ENCODE results near the gene USP33. TPM values are rescaled to one million over a fixed set of nuclear protein-coding genes. Genes with fewer than 3 reads are reported as not detected.

USP33 gene
- total RNA-seq, 1 donor from 2014 or later = 84.0 TPM

- no peak for TF ChIP-seq CTCF (IDR thresholded peaks at IDR 0.05; ENCODE audit: partially characterized antibody, unreplicated experiment)
- Mint-ChIP-seq H3K27ac (ENCODE audit: unreplicated experiment) (no peak overlapping the region), H3K36me3 (ENCODE audit: unreplicated experiment) (no peaks in the 10 kb centered on the region)
Measured at GRCh38 chr1:77664939-77665516, 94.6 kb downstream of the USP33 start.

GRCh38 chr1:77661696-77662095, 98.0 kb downstream of the USP33 start:
- no peak overlapping the region for H3K4me3 Mint-ChIP-seq (ENCODE audit: unreplicated experiment)
- no peaks in the 10 kb centered on the region for H3K36me3 Mint-ChIP-seq (ENCODE audit: unreplicated experiment)
- TF ChIP-seq CTCF (IDR thresholded peaks at IDR 0.05; ENCODE audit: partially characterized antibody, unreplicated experiment) = no peak
- no peaks in the 10 kb centered on the region for H3K4me1 Mint-ChIP-seq (ENCODE audit: low read depth, unreplicated experiment)
- H3K9me3 Mint-ChIP-seq (ENCODE audit: unreplicated experiment) = no peaks in the 10 kb centered on the region
- DNase-seq = no peak
- no peak overlapping the region for H3K27ac Mint-ChIP-seq (ENCODE audit: unreplicated experiment)
- no peaks in the 10 kb centered on the region for H3K27me3 Mint-ChIP-seq (ENCODE audit: unreplicated experiment)

More at GRCh38 chr1:77664939-77665516, 94.6 kb downstream of the USP33 start:
- Mint-ChIP-seq H3K27me3 (ENCODE audit: unreplicated experiment) (no peaks in the 10 kb centered on the region), H3K4me1 (ENCODE audit: low read depth, unreplicated experiment) (no peaks in the 10 kb centered on the region), H3K4me3 (ENCODE audit: unreplicated experiment) (no peak overlapping the region), H3K9me3 (ENCODE audit: unreplicated experiment) (no peaks in the 10 kb centered on the region)
- DNase-seq = no peak

GRCh38 chr1:77659879-77660593, 99.6 kb downstream of the USP33 start:
- Mint-ChIP-seq H3K9me3 (ENCODE audit: unreplicated experiment) (no peaks in the 10 kb centered on the region), H3K4me3 (ENCODE audit: unreplicated experiment) (no peak overlapping the region), H3K27ac (ENCODE audit: unreplicated experiment) (no peak overlapping the region), H3K36me3 (ENCODE audit: unreplicated experiment) (no peaks in the 10 kb centered on the region), H3K4me1 (ENCODE audit: low read depth, unreplicated experiment) (no peaks in the 10 kb centered on the region), H3K27me3 (ENCODE audit: unreplicated experiment) (no peaks in the 10 kb centered on the region)
- no peak for TF ChIP-seq CTCF (IDR thresholded peaks at IDR 0.05; ENCODE audit: partially characterized antibody, unreplicated experiment)
- DNase-seq = no peak

GRCh38 chr1:77658271-77658670, 101.4 kb downstream of the USP33 start:
- no peaks in the 10 kb centered on the region for H3K9me3 Mint-ChIP-seq (ENCODE audit: unreplicated experiment)
- no peak for TF ChIP-seq CTCF (IDR thresholded peaks at IDR 0.05; ENCODE audit: partially characterized antibody, unreplicated experiment)
- no peaks in the 10 kb centered on the region for H3K4me1 Mint-ChIP-seq (ENCODE audit: low read depth, unreplicated experiment)
- H3K27me3 Mint-ChIP-seq (ENCODE audit: unreplicated experiment) = no peaks in the 10 kb centered on the region
- no peak for DNase-seq
- no peak overlapping the region for H3K4me3 Mint-ChIP-seq (ENCODE audit: unreplicated experiment)
- no peak overlapping the region for H3K27ac Mint-ChIP-seq (ENCODE audit: unreplicated experiment)
- H3K36me3 Mint-ChIP-seq (ENCODE audit: unreplicated experiment) = no peaks in the 10 kb centered on the region

- no peak for DNase-seq
- no peak for TF ChIP-seq CTCF (IDR thresholded peaks at IDR 0.05; ENCODE audit: partially characterized antibody, unreplicated experiment)
- Mint-ChIP-seq H3K36me3 (ENCODE audit: unreplicated experiment) (peaks cover 1% of the 10 kb centered on the region), H3K27me3 (ENCODE audit: unreplicated experiment) (no peaks in the 10 kb centered on the region), H3K4me3 (ENCODE audit: unreplicated experiment) (no peak overlapping the region), H3K4me1 (ENCODE audit: low read depth, unreplicated experiment) (peaks cover 9% of the 10 kb centered on the region), H3K27ac (ENCODE audit: unreplicated experiment) (no peak overlapping the region), H3K9me3 (ENCODE audit: unreplicated experiment) (peaks cover 2% of the 10 kb centered on the region)
Measured at GRCh38 chr1:77655431-77655974, 104.1 kb downstream of the USP33 start.

Data from glutamatergic neuron (in vitro differentiated cells).